ENCODE measurements around the gene TNNT2. TPM values are rescaled to one million over a fixed set of nuclear protein-coding genes. Genes with fewer than 3 reads are reported as not detected.

Gene TNNT2
- total and polyA plus RNA-seq, 2 of the 4 experiments (the other 2 are of a cell fraction) = 0.18 to 1.2 TPM

- Histone ChIP-seq H4K5ac (ENCODE audit: low read depth, low read length) (no peak overlapping the region), H3K4me1 (ENCODE audit: control insufficient read depth, insufficient read depth, low read length) (peaks cover 4% of the 10 kb centered on the region), H3K4ac (ENCODE audit: low read depth, low read length) (no peak overlapping the region), H2BK20ac (ENCODE audit: low read depth, low read length) (no peak overlapping the region), H3K23ac (ENCODE audit: low read depth, low read length) (no peak overlapping the region), H3K4me3 (ENCODE audit: insufficient read depth, low read depth, low read length) (no peak overlapping the region), H3K4me2 (ENCODE audit: low read depth, low read length) (no peak overlapping the region), H4K8ac (ENCODE audit: low read depth in 2 of 2, low read length in 2 of 2) (no peak overlapping the region), H2AFZ (replicated peaks; ENCODE audit: low read length, poor library complexity) (no peak overlapping the region), H3K56ac (ENCODE audit: extremely low read depth, insufficient read depth, low read length) (no peak overlapping the region), H3K18ac (ENCODE audit: low read depth, low read length) (no peak overlapping the region), H3K27me3 (ENCODE audit: control insufficient read depth, insufficient read depth, low read length) (peaks cover 64% of the 10 kb centered on the region), H3K9me1 (ENCODE audit: insufficient read depth, low read length) (no peaks in the 10 kb centered on the region), H3K27ac (ENCODE audit: insufficient read depth, low read length) (no peak overlapping the region), H2AK9ac (replicated peaks; ENCODE audit: low read depth, low read length, poor library complexity) (no peak overlapping the region), H3K9me3 (ENCODE audit: control insufficient read depth, insufficient read depth, low read length) (peaks cover 2% of the 10 kb centered on the region; the same call in 1 of the 2 replicates), H4K91ac (ENCODE audit: insufficient read depth, low read depth, low read length) (no peak overlapping the region), H3K9ac (ENCODE audit: low read depth, low read length) (no peak overlapping the region), H3K14ac (replicated peaks; ENCODE audit: low read depth, low read length) (no peak overlapping the region), H2BK120ac (ENCODE audit: low read depth, low read length) (no peak overlapping the region), H3K79me1 (ENCODE audit: low read depth in 1 of 2, low read length in 2 of 2) (no peaks in the 10 kb centered on the region), H2BK15ac (ENCODE audit: low read depth, low read length) (no peak overlapping the region), H2BK5ac (ENCODE audit: low read depth, low read length, poor library complexity, severe bottlenecking) (no peak overlapping the region), H2AK5ac (ENCODE audit: low read depth, low read length) (no peak overlapping the region), H3K36me3 (ENCODE audit: control insufficient read depth, insufficient read depth, low read length) (no peaks in the 10 kb centered on the region), H4K20me1 (ENCODE audit: insufficient read depth, low read length) (no peaks in the 10 kb centered on the region)
- in situ Hi-C loops (cut with MboI; ENCODE audit: low sequenced_read_pairs) (no loop called here), intact Hi-C loops (cut with micrococcal nuclease) (no loop called here), dilution Hi-C loops (cut with HindIII; ENCODE audit: low sequenced_read_pairs, unreplicated experiment) (no loop called here)
- DNase-seq (no peak), ATAC-seq (ENCODE audit: low read depth) (no peak)
- no peak for TF ChIP-seq CEBPB (IDR thresholded peaks at IDR 0.05; ENCODE audit: low read depth, low read length)
- TF ChIP-seq, protein P1, sequence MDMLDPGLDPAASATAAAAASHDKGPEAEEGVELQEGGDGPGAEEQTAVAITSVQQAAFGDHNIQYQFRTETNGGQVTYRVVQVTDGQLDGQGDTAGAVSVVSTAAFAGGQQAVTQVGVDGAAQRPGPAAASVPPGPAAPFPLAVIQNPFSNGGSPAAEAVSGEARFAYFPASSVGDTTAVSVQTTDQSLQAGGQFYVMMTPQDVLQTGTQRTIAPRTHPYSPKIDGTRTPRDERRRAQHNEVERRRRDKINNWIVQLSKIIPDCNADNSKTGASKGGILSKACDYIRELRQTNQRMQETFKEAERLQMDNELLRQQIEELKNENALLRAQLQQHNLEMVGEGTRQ (IDR thresholded peaks at IDR 0.05; ENCODE audit: low read depth, low read length) = no peak
- CTCF ChIA-PET = no interaction called here
- POLR2A ChIA-PET (ENCODE audit: unreplicated experiment) = no interaction called here
- BruUV-seq (replicated peaks) = no TSS peak
- 50% methylated on average over 1 of the region's 7 CpGs; no CpG with 5 or more reads in 1 of the 2 experiments for WGBS, 2 experiments (ENCODE audit: extremely low coverage in 2 of 2, insufficient read length in 1 of 2)
These were observed 49.7 kb downstream of the TNNT2 start for GRCh38 chr1:201327687-201328240.

Measured in IMR-90 (cell line).